NCI-H345 (cell line): Measurements from ENCODE around the gene PDZRN3.

Experiments
- DNase-seq: peaks from one replicate; lab custom pipeline; 2025; lab: John Stamatoyannopoulos, UW

Gene PDZRN3

GRCh38 chr3:73520931-73521461 is 103.7 kb downstream of the PDZRN3 start:
- DNase-seq, result no peak

GRCh38 chr3:73516631-73517030 is 108.1 kb downstream of the PDZRN3 start:
- peak; percentile 7 for DNase-seq

- no peak for DNase-seq
These were observed 111.5 kb downstream of the PDZRN3 start for GRCh38 chr3:73513260-73513659.

GRCh38 chr3:73511571-73512525 is 112.9 kb downstream of the PDZRN3 start:
- no peak for DNase-seq

- no peak for DNase-seq
These were observed 114.0 kb downstream of the PDZRN3 start for GRCh38 chr3:73510784-73511183.

- no peak for DNase-seq
These were observed 114.4 kb downstream of the PDZRN3 start for GRCh38 chr3:73510334-73510733.

- no peak for DNase-seq
These were observed 114.9 kb downstream of the PDZRN3 start for GRCh38 chr3:73509816-73510215.

- no peak for DNase-seq
These were observed 115.7 kb downstream of the PDZRN3 start for GRCh38 chr3:73509066-73509465.

GRCh38 chr3:73508330-73508954 is 116.3 kb downstream of the PDZRN3 start:
- peak; percentile 68 for DNase-seq

GRCh38 chr3:73504852-73505251 is 119.9 kb downstream of the PDZRN3 start:
- no peak for DNase-seq

GRCh38 chr3:73504239-73504638 is 120.5 kb downstream of the PDZRN3 start:
- DNase-seq, result peak; percentile 36

GRCh38 chr3:73503781-73504180 is 121.0 kb downstream of the PDZRN3 start:
- no peak for DNase-seq

GRCh38 chr3:73502609-73503583 is 121.8 kb downstream of the PDZRN3 start:
- peak; percentile 57 for DNase-seq

GRCh38 chr3:73500321-73500720 is 124.4 kb downstream of the PDZRN3 start:
- DNase-seq, result no peak

- no peak for DNase-seq
These were observed 125.0 kb downstream of the PDZRN3 start for GRCh38 chr3:73499787-73500186.

- DNase-seq, result no peak
These were observed 125.7 kb downstream of the PDZRN3 start for GRCh38 chr3:73498764-73499622.

- no peak for DNase-seq
These were observed 126.9 kb downstream of the PDZRN3 start for GRCh38 chr3:73497646-73498406.

GRCh38 chr3:73493543-73494308 is 131.0 kb downstream of the PDZRN3 start:
- DNase-seq, result no peak

- no peak for DNase-seq
These were observed 132.6 kb downstream of the PDZRN3 start for GRCh38 chr3:73492186-73492585.
